Esophagus squamous epithelium (tissue), 5 donors: ENCODE results near the gene ASXL2. TPM values are rescaled to one million over a fixed set of nuclear protein-coding genes. Genes with fewer than 3 reads are reported as not detected.

Source experiments
- DNase-seq: peaks from one replicate; lab custom pipeline; 2025; lab: John Stamatoyannopoulos, UW
- H3K27ac ChIP-seq, 4 donors: fragments of 200-600 bp; sonication (generic); one replicate each; pipeline ENCODE4 v1.5.1; 2016 to 2019; ENCODE audit warnings: mild to moderate bottlenecking in 1 of 4
- H3K27me3 ChIP-seq, 4 donors: fragments of 200-600 bp; sonication (generic); 1 replicate in 3 of 4; 2 replicates in 1 of 4; pipeline versions ENCODE4 v1.5.1 to v1.6.0; 2017 to 2021; ENCODE audit warnings: antibody characterized with exemption in 1 of 4
- H3K36me3 ChIP-seq, 3 donors: fragments of 200-600 bp; sonication (generic); one replicate each; pipeline ENCODE4 v1.5.1; 2016 to 2019
- H3K4me1 ChIP-seq, 3 donors: fragments of 200-600 bp; sonication (generic); one replicate each; pipeline ENCODE4 v1.5.1; 2017 to 2019
- H3K4me3 ChIP-seq, 4 donors: fragments of 200-600 bp; sonication (generic); 1 replicate in 3 of 4; 2 replicates in 1 of 4; pipeline ENCODE4 v1.5.1; 2016 to 2019; ENCODE audit warnings: mild to moderate bottlenecking in 2 of 4, moderate library complexity in 1 of 4
- H3K9me3 ChIP-seq, 3 donors: fragments of 200-600 bp; sonication (generic); one replicate each; pipeline ENCODE4 v1.5.1; 2016 to 2019
- CTCF ChIP-seq, 6 experiments: fragments of 450-650 bp in 4 of 6; fragments of 200-600 bp in 2 of 6; sonication (generic) in 2 of 6; IDR thresholded peaks; one replicate each; pipeline ENCODE4 v1.5.1; 2016 to 2019; ENCODE audit warnings: antibody characterized with exemption in 6 of 6, mild to moderate bottlenecking in 4 of 6, moderate library complexity in 4 of 6
- POLR2A ChIP-seq, 4 donors: fragments of 450-650 bp; IDR thresholded peaks; one replicate each; pipeline ENCODE4 v1.6.1; 2017; ENCODE audit warnings: antibody characterized with exemption in 4 of 4, mild to moderate bottlenecking in 4 of 4, moderate library complexity in 3 of 4
- WGBS, 2 donors: methylation state at CpG; one replicate each; pipeline ENCODE4 v1.1.5; 2018; 5-methylcytosine and 5-hydroxymethylcytosine counted together
- intact Hi-C: fragments of 100-400 bp; cut with DNase I; formaldehyde crosslinking; loops from one replicate; pipeline ENCODE4 v1.15.0; 2022
- small RNA-seq, 4 donors: library from RNA; depleted of rRNA; stranded (forward); fragments of <200 nt; gene quantifications; one replicate each; pipeline ENCODE3, GENCODE V24; 2016
- total RNA-seq, 4 donors: library from RNA; depleted of rRNA; stranded (reverse); fragments of >200 nt; gene quantifications; one replicate each; pipeline ENCODE4 v1.1.0, GENCODE V29; 2016
- donor health status: DM: yes; HTN: yes; CAD: no.

ASXL2 gene
- total RNA-seq, 4 donors from 2014 or later = 15.3 to 17.5 (median 16.3) TPM

GRCh38 chr2:25685741-25686140 lies 192.5 kb downstream of the ASXL2 start:
- no peak overlapping the region for H3K4me3 ChIP-seq
- no peak for DNase-seq
- WGBS, 2 donors = 88 to 100% methylated on average over 1 of the region's 2 CpGs
- no peaks in the 10 kb centered on the region for H3K27me3 ChIP-seq
- no peaks in the 10 kb centered on the region for H3K4me1 ChIP-seq
- H3K9me3 ChIP-seq = no peaks in the 10 kb centered on the region
- TF ChIP-seq CTCF (IDR thresholded peaks at IDR 0.05) = no peak
- H3K27ac ChIP-seq = no peak overlapping the region
- no peaks in the 10 kb centered on the region for H3K36me3 ChIP-seq
- intact Hi-C loops = no loop called here

- Histone ChIP-seq H3K36me3 (no peaks in the 10 kb centered on the region), H3K4me3 (no peak overlapping the region), H3K4me1 (no peaks in the 10 kb centered on the region), H3K9me3 (no peaks in the 10 kb centered on the region), H3K27ac (no peak overlapping the region), H3K27me3 (no peaks in the 10 kb centered on the region)
- intact Hi-C loops = no loop called here
- 78 to 84% methylated on average over 20 of the region's 20 CpGs for WGBS, 2 donors
- TF ChIP-seq CTCF (IDR thresholded peaks at IDR 0.05) = no peak
- TF ChIP-seq POLR2A (IDR thresholded peaks at IDR 0.05) = no peak
- DNase-seq = no peak
These were observed 193.5 kb downstream of the ASXL2 start for GRCh38 chr2:25684577-25685473.

Small RNA genes within 50 kb of the gene (small RNA-seq; reads per million reads assigned to genes)
- gene NDUFB4P4 (0 reads per million in 4 donors), gene RF00019 (0 reads per million in 4 donors)

Other genes starting within 250 kb of the ASXL2 start
- gene DTNB, start 204.9 kb downstream of the ASXL2 start, total RNA-seq = 10 to 100 TPM in 2 of 4 donors, 1 to 10 TPM in 2; 7.8 to 17.2 (median 9.6) TPM
- gene KIF3C, start 104.0 kb upstream of the ASXL2 start, total RNA-seq = 1 to 10 TPM; 1.3 to 3.4 (median 1.8) TPM
- gene RAB10, start 155.6 kb upstream of the ASXL2 start, total RNA-seq = 100 to 1,000 TPM; 214 to 388 (median 335) TPM